Suppressor macrophage treated with lipopolysaccharide for 4 hours (primary cell): Measurements from ENCODE around the gene FAM120B.
"Not testable (repeated sequence)": the region's sequence is repeated elsewhere in the genome, so short reads cannot be mapped to it uniquely, and the experiment has no call there.

Experiments used
- DNase-seq: peaks from one replicate; pipeline ENCODE4 v3.0.0-alpha.2; 2020

FAM120B gene

GRCh38 chr6:170307080-170307545, 555 bp downstream of the FAM120B start:
- no peak for DNase-seq

GRCh38 chr6:170308761-170309160, 2.2 kb downstream of the FAM120B start:
- DNase-seq = no peak

GRCh38 chr6:170311696-170312095, 5.1 kb downstream of the FAM120B start:
- no peak for DNase-seq

- DNase-seq = no peak
These were observed 6.3 kb downstream of the FAM120B start for GRCh38 chr6:170312876-170313275.

- no peak for DNase-seq
These were observed 7.2 kb downstream of the FAM120B start for GRCh38 chr6:170313716-170314295.

GRCh38 chr6:170314983-170315382, 8.4 kb downstream of the FAM120B start:
- DNase-seq = no peak

- DNase-seq = no peak
These were observed 9.5 kb downstream of the FAM120B start for GRCh38 chr6:170316071-170316470.

- DNase-seq = no peak
These were observed 10.5 kb downstream of the FAM120B start for GRCh38 chr6:170317076-170317475.

- no peak for DNase-seq
These were observed 11.2 kb downstream of the FAM120B start for GRCh38 chr6:170317718-170318117.

GRCh38 chr6:170329321-170329720, 22.8 kb downstream of the FAM120B start:
- DNase-seq = no peak

GRCh38 chr6:170335199-170335598, 28.6 kb downstream of the FAM120B start:
- DNase-seq = not testable (repeated sequence)

GRCh38 chr6:170344631-170345576, 38.3 kb downstream of the FAM120B start:
- peak; percentile 72 for DNase-seq

GRCh38 chr6:170345662-170346061, 39.1 kb downstream of the FAM120B start:
- peak; percentile 12 for DNase-seq

GRCh38 chr6:170346649-170347048, 40.1 kb downstream of the FAM120B start:
- no peak for DNase-seq

GRCh38 chr6:170347091-170347490, 40.5 kb downstream of the FAM120B start:
- DNase-seq = no peak

GRCh38 chr6:170347975-170348374, 41.4 kb downstream of the FAM120B start:
- DNase-seq = no peak

GRCh38 chr6:170351456-170351855, 44.9 kb downstream of the FAM120B start:
- not testable (repeated sequence) for DNase-seq

GRCh38 chr6:170355190-170355589, 48.6 kb downstream of the FAM120B start:
- not testable (repeated sequence) for DNase-seq

GRCh38 chr6:170355661-170356060, 49.1 kb downstream of the FAM120B start:
- no peak for DNase-seq

GRCh38 chr6:170357812-170358211, 51.3 kb downstream of the FAM120B start:
- DNase-seq = no peak

GRCh38 chr6:170358496-170358895, 51.9 kb downstream of the FAM120B start:
- DNase-seq = no peak

- peak; percentile 54 for DNase-seq
These were observed 53.9 kb downstream of the FAM120B start for GRCh38 chr6:170360476-170360875.

- DNase-seq = no peak
These were observed 54.8 kb downstream of the FAM120B start for GRCh38 chr6:170361335-170361734.

GRCh38 chr6:170362121-170362520, 55.6 kb downstream of the FAM120B start:
- DNase-seq = no peak
